PC-9 (cell line): Measurements from ENCODE around the gene SYN1. TPM values are rescaled to one million over a fixed set of nuclear protein-coding genes. Genes with fewer than 3 reads are reported as not detected.
A peak's percentile ranks its signal among the peaks of the same experiment; 100 is the strongest.

Experiments used
- BruUV-seq: library from RNA; stranded (reverse); fragments of 400-500 nt; replicated peaks from 2 replicates; lab custom pipeline; 2021; lab: Mats Ljungman, UMichigan
- CTCF ChIA-PET: fragments of 300-600 bp; sonication (Branson Sonifier 250); formaldehyde crosslinking; loops from one replicate; lab custom pipeline; 2022; ENCODE audit warnings: antibody characterized with exemption; lab: Charles Lee
- POLR2A ChIA-PET: fragments of 300-600 bp; sonication (Branson Sonifier 250); formaldehyde crosslinking; loops from one replicate; lab custom pipeline; 2022; ENCODE audit warnings: antibody characterized with exemption; ENCODE audit not compliant: unreplicated experiment; lab: Charles Lee
- DNase-seq, 2 experiments: peaks; one replicate each; pipeline versions ENCODE4 v3.0.0 to v3.0.0-alpha.2; 2015 to 2022; ENCODE audit warnings: mixed read lengths in 1 of 2
- H2AFZ ChIP-seq: fragments of 200-600 bp; sonication (generic); 2 replicates; pipeline ENCODE4 v1.8.1; 2017; ENCODE audit warnings: antibody characterized with exemption
- H3F3A ChIP-seq: fragments of 200-600 bp; sonication (generic); 2 replicates; pipeline ENCODE4 v1.8.1; 2017; ENCODE audit warnings: antibody characterized with exemption, mild to moderate bottlenecking, low read depth; ENCODE audit not compliant: insufficient read depth
- H3K27ac ChIP-seq: fragments of 200-600 bp; sonication (generic); 2 replicates; pipeline ENCODE4 v1.6.1; 2016; ENCODE audit warnings: mixed run types
- H3K27me3 ChIP-seq: fragments of 200-600 bp; sonication (generic); 2 replicates; pipeline ENCODE4 v1.6.1; 2016; ENCODE audit warnings: low read depth, mixed run types; ENCODE audit not compliant: insufficient read depth
- H3K36me3 ChIP-seq: fragments of 200-600 bp; sonication (generic); 2 replicates; pipeline ENCODE4 v1.6.1; 2016; ENCODE audit warnings: low read depth, mixed run types
- H3K4me1 ChIP-seq: fragments of 200-600 bp; sonication (generic); replicated peaks from 2 replicates; pipeline ENCODE4 v1.6.1; 2016; ENCODE audit warnings: mixed run types; ENCODE audit not compliant: insufficient read depth
- H3K4me2 ChIP-seq: fragments of 200-600 bp; sonication (generic); 2 replicates; pipeline ENCODE4 v1.6.1; 2017; ENCODE audit warnings: mixed run types
- H3K4me3 ChIP-seq: fragments of 200-600 bp; sonication (generic); 2 replicates; pipeline ENCODE4 v1.6.1; 2016; ENCODE audit warnings: mixed run types
- H3K79me2 ChIP-seq: fragments of 200-600 bp; sonication (generic); 2 replicates; pipeline ENCODE4 v1.6.1; 2017; ENCODE audit warnings: low read depth, mixed run types
- H3K9me2 ChIP-seq: fragments of 200-600 bp; sonication (generic); 2 replicates; pipeline ENCODE4 v1.8.1; 2017; ENCODE audit warnings: mild to moderate bottlenecking; ENCODE audit not compliant: insufficient read depth
- H3K9me3 ChIP-seq: fragments of 200-600 bp; sonication (generic); 2 replicates; pipeline ENCODE4 v1.8.1; 2016; ENCODE audit warnings: low read depth; ENCODE audit not compliant: insufficient read depth
- H4K20me1 ChIP-seq: fragments of 200-600 bp; sonication (generic); 2 replicates; pipeline ENCODE4 v1.8.1; 2017; ENCODE audit not compliant: insufficient read depth
- EZH2 ChIP-seq: fragments of 200-600 bp; sonication (generic); IDR thresholded peaks from 2 replicates; pipeline ENCODE4 v1.8.0; 2017; ENCODE audit warnings: antibody characterized with exemption, low read depth
- intact Hi-C: fragments of 100-400 bp; cut with micrococcal nuclease; formaldehyde crosslinking; loops from one replicate; pipeline ENCODE4 v1.10.0; 2022; ENCODE audit not compliant: unreplicated experiment
- total RNA-seq: library from RNA; stranded (reverse); gene quantifications from 2 replicates; pipeline ENCODE4 v1.2.3, GENCODE V29; 2021
- TF ChIP-seq, protein P1 (sequence below): fragments of 200-600 bp; sonication (generic); conservative IDR thresholded peaks from 2 replicates; pipeline ENCODE4 v1.6.1; 2017; ENCODE audit warnings: mixed run types, antibody characterized with exemption, mild to moderate bottlenecking, moderate library complexity

The SYN1 gene
- total RNA-seq, 1 experiment from 2014 or later = not detected

DNA sequence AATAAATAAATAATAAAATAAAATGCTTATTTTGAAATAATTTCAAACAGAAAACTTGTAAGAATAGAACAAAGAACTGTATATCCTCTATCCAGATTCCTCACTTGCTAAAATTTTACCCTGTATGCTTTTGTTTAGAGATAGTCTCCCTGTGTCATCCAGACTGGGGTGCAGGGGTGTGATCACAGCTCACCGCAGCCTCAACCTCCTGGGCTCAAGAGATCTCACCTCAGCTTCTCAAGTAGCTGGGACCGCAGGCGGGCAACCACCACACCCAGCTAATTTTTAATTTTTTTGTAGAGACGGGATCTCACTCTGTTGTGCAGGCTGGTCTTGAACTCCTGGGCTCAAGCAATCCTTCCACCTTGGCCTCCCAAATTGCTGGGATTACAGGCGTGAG is 76.2 kb downstream of the SYN1 start:
- no peaks in the 10 kb centered on the region for H3K79me2 ChIP-seq
- H3K4me1 ChIP-seq = no peaks in the 10 kb centered on the region
- no peak for TF ChIP-seq EZH2
- TF ChIP-seq, protein P1, sequence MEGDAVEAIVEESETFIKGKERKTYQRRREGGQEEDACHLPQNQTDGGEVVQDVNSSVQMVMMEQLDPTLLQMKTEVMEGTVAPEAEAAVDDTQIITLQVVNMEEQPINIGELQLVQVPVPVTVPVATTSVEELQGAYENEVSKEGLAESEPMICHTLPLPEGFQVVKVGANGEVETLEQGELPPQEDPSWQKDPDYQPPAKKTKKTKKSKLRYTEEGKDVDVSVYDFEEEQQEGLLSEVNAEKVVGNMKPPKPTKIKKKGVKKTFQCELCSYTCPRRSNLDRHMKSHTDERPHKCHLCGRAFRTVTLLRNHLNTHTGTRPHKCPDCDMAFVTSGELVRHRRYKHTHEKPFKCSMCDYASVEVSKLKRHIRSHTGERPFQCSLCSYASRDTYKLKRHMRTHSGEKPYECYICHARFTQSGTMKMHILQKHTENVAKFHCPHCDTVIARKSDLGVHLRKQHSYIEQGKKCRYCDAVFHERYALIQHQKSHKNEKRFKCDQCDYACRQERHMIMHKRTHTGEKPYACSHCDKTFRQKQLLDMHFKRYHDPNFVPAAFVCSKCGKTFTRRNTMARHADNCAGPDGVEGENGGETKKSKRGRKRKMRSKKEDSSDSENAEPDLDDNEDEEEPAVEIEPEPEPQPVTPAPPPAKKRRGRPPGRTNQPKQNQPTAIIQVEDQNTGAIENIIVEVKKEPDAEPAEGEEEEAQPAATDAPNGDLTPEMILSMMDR = no peak
- H3K9me2 ChIP-seq = no peaks in the 10 kb centered on the region
- no peak overlapping the region for H3K4me3 ChIP-seq
- no peak overlapping the region for H3K4me2 ChIP-seq
- intact Hi-C loops = no loop called here
- H3K9me3 ChIP-seq = no peaks in the 10 kb centered on the region
- H3K36me3 ChIP-seq = no peaks in the 10 kb centered on the region
- ChIA-PET CTCF (no interaction called here), POLR2A (interaction anchor here (0.6 kb wide), 1 partner anchor 306 kb away, joined by 3 read pairs; no protein-coding TSS in a partner anchor)
- H4K20me1 ChIP-seq = no peaks in the 10 kb centered on the region
- H2AFZ ChIP-seq = no peak overlapping the region
- no peaks in the 10 kb centered on the region for H3K27me3 ChIP-seq
- no peak for DNase-seq
- no peaks in the 10 kb centered on the region for H3F3A ChIP-seq
- no TSS peak for BruUV-seq
- H3K27ac ChIP-seq = no peak overlapping the region

- no peaks in the 10 kb centered on the region for H3K36me3 ChIP-seq
- no peak for TF ChIP-seq EZH2
- TF ChIP-seq, protein P1 = peak; percentile 39; the same call in 1 of the 2 replicates
- no peaks in the 10 kb centered on the region for H3K4me1 ChIP-seq
- peak; percentile 50 to 59 for DNase-seq
- no peak overlapping the region for H3K27ac ChIP-seq
- H3K9me3 ChIP-seq = no peaks in the 10 kb centered on the region
- CTCF ChIA-PET = no interaction called here
- no peak overlapping the region for H3K4me3 ChIP-seq
- H3K79me2 ChIP-seq = no peaks in the 10 kb centered on the region
- no peak overlapping the region for H2AFZ ChIP-seq
- H3F3A ChIP-seq = no peaks in the 10 kb centered on the region
- H3K4me2 ChIP-seq = peak overlapping the region; percentile 53
- H4K20me1 ChIP-seq = no peaks in the 10 kb centered on the region
- intact Hi-C loops = no loop called here
- BruUV-seq = no TSS peak
- no peaks in the 10 kb centered on the region for H3K9me2 ChIP-seq
- no peaks in the 10 kb centered on the region for H3K27me3 ChIP-seq
- POLR2A ChIA-PET = no interaction called here
These were observed 78.7 kb downstream of the SYN1 start for GRCh38 chrX:47540754-47541538.

GRCh38 chrX:47539860-47540259 is 79.8 kb downstream of the SYN1 start:
- Histone ChIP-seq H3K4me3 (no peak overlapping the region), H3K9me3 (no peaks in the 10 kb centered on the region), H3K27ac (no peak overlapping the region), H3F3A (no peaks in the 10 kb centered on the region), H3K36me3 (no peaks in the 10 kb centered on the region), H3K4me1 (no peaks in the 10 kb centered on the region), H3K9me2 (no peaks in the 10 kb centered on the region), H4K20me1 (no peaks in the 10 kb centered on the region), H3K79me2 (no peaks in the 10 kb centered on the region), H3K4me2 (no peak overlapping the region), H2AFZ (no peak overlapping the region), H3K27me3 (no peaks in the 10 kb centered on the region)
- ChIA-PET CTCF (no interaction called here), POLR2A (no interaction called here)
- intact Hi-C loops = no loop called here
- no peak for TF ChIP-seq EZH2
- TF ChIP-seq, protein P1 = no peak
- DNase-seq = no peak
- BruUV-seq = no TSS peak
